Skin of body (tissue), 2 donors: ENCODE results near the gene GSTM5. TPM values are rescaled to one million over a fixed set of nuclear protein-coding genes. Genes with fewer than 3 reads are reported as not detected.
"Not testable (repeated sequence)": the region's sequence is repeated elsewhere in the genome, so short reads cannot be mapped to it uniquely, and the experiment has no call there.

Source experiments
- DNase-seq: peaks from one replicate; lab custom pipeline; 2025; lab: John Stamatoyannopoulos, UW
- total RNA-seq: library from RNA; depleted of rRNA; stranded (reverse); fragments of >200 nt; gene quantifications from one replicate; pipeline ENCODE4 v1.2.3, GENCODE V29; 2014

GSTM5 gene
- total RNA-seq, 1 donor from 2014 or later = 12.3 TPM

DNA sequence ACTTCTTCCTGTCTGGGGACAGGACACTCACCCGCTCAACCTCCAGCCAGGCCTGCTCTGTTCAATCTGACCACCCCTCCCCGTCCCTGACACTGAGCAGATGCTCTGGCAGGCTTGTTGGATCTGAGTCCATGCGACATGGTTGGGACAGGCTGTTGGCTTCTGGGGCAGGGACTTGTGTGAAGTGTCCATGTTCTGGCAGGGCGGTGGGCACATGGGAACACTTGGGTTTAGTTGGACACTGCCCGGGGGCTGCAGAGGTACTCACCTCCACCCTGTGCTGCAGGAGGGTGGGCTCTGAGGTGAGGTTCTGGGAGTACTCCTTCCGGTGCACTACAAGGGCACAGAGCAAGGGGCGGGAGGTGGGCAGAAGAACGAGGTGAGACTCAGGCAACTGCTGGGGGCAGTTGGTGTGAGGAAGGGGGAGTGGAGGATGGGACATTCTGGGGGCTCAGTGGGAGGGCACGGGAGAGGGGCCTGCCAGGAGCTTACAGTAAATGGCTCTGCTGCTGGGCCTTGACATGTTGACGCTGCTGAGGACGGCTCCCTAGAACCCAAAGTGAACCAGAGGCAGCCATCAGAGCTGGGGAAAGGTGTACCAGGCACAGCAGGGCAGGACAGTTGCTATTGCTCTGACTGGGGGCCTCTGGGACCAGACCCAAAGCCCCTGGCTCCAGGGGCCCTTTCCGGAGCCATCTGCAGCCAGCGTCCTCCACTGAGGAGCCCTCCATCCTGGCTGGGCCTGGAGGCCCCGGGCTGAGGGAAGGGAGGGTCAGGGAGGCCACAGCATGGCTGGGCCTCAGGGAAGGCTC, 49.4 kb downstream of the GSTM5 start:
- DNase-seq = no peak

DNA sequence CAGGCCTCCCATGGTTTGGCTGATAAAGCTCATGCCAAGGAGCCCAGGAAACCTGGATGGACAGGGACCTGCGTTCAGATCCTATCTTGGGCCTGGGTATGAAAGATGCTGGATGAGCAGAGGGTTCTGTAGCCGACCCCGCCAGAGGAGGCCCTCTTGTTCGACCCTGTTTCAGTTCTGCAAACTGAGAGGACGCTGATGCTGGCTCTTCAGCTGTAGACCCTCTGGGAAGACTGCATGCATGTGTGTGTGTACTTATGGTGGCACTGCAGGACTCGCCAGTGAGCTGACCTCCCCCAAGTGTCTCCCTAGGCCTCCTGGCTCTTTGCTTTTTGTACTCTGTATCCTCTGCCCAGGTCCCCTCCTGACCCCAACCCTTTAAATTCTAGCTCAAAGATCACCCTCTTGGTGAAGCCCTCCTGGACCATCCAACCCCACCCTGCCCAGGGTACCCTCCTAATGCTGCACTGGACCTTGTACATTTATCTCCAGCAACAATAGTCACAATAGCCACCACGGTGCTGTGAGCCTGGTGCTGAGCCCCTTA, 50.1 kb downstream of the GSTM5 start:
- DNase-seq = no peak

DNA sequence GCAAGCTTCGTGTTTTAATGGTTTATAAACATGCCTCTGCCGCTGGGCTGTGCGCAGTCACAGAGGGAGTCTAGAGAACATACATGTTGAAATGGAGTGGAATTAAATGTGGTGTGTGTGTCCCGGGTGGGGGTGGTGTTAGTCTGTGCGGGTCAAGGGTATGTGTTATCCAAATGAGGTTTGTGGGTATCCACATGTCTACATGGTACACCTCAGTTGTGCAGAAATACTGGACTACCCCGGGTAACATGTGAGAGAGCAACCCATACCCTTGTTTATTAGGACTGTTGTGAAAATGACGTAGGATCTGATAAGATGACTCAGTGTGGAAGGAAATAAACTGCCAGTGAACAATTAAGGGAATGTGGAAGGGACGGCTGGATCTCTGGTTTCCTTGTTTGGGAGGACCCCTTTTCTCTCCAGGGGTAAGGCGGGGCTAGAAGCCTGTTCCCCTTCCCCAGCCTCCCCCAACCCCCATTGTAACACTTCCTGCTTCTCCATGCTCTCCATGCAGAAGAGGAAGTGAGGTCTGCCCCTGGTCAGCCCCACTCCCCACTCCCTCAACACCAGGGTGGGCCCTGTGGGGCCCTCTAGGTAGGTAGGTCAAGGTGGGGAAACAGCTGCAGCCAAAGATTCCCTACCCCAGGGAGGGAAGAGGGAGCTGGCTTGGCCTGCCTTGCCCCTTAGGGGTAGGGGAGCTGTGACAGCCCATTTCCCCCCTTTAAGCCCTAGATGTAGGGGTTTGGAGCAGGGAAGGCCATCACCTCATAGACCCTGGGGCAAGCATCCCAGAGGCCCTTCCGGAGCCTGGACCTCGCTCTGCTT, 51.0 kb downstream of the GSTM5 start:
- DNase-seq = no peak

GRCh38 chr1:109763646-109764415, 51.8 kb downstream of the GSTM5 start, which contains the start of gene EPS8L3:
Gene EPS8L3, minus strand, starts transcription at chr1:109763923. Its CDS starts 2,174 bp downstream, at chr1:109761749.
- DNase-seq = no peak

- no peak for DNase-seq
Observed at GRCh38 chr1:109764561-109765482, 52.8 kb downstream of the GSTM5 start.

- no peak for DNase-seq
Observed at GRCh38 chr1:109765483-109765815, 53.4 kb downstream of the GSTM5 start.

DNA sequence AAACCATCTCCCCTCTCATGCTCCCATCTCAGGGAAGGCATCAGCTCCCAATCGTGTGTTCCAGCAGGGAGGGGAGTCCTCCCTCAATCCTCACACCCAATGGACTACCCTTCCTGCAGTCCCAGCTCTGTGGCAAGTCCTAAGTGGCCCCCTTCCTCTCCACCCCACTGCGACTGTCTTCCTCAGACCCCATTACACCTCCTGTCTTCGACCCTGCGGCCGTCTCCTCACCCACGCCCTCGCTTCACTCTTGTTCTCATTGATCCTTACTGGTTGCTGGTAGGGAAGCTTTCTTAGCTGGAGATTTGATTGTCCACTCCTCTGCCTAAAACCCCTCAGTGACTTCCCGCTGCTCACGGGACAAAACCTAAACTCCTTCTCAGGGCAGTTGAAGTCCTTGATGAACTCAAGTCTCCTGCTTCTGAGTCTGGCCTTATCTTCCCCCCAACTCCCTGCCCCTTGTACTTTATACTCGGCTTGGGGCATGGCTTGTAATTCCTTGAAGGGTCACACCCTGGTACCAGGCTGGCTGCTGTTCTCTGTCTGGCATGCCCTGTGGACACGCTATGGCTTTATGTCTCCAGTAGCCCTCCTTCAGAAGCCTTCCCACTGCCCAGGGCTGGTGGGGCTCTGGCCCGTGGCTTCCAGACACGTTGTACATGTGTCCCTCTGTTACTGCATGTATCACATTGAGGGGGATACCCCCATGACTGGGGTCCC, 54.0 kb downstream of the GSTM5 start:
- no peak for DNase-seq

- DNase-seq = not testable (repeated sequence)
Observed at GRCh38 chr1:109766991-109767636, 55.1 kb downstream of the GSTM5 start.

Other genes starting within 250 kb of the GSTM5 start
- gene SYPL2, start 245.7 kb upstream of the GSTM5 start, total RNA-seq = 5.7 TPM
- 2.6 TPM for gene ATXN7L2, start 228.3 kb upstream of the GSTM5 start, total RNA-seq
- gene CYB561D1, start 218.2 kb upstream of the GSTM5 start, total RNA-seq = 4.1 TPM
- gene AMIGO1, start 202.5 kb upstream of the GSTM5 start, total RNA-seq = 3.5 TPM
- under 0.01 TPM for gene GPR61, start 172.4 kb upstream of the GSTM5 start, total RNA-seq
- gene GNAI3, start 163.6 kb upstream of the GSTM5 start, total RNA-seq = 11.8 TPM
- gene GNAT2, start 92.6 kb upstream of the GSTM5 start, total RNA-seq = not detected
- 29.9 TPM for gene AMPD2, start 92.4 kb upstream of the GSTM5 start, total RNA-seq
- 10.2 TPM for gene GSTM4, start 56.2 kb upstream of the GSTM5 start, total RNA-seq
- 68.4 TPM for gene GSTM2, start 44.2 kb upstream of the GSTM5 start, total RNA-seq
- not detected for gene GSTM1, start 24.4 kb upstream of the GSTM5 start, total RNA-seq
- 40.7 TPM for gene GSTM3, start 28.8 kb downstream of the GSTM5 start, total RNA-seq
- gene EPS8L3, start 51.7 kb downstream of the GSTM5 start, total RNA-seq = not detected
- gene CSF1, start 198.6 kb downstream of the GSTM5 start, total RNA-seq = 9.8 TPM